Loucy (cell line): ENCODE data around the gene ZKSCAN3.

ENCODE experiments used
- H2AFZ ChIP-seq: fragments of 200-600 bp; sonication (generic); 2 replicates; pipeline ENCODE4 v1.6.0; 2016; ENCODE audit warnings: antibody characterized with exemption, mild to moderate bottlenecking, low read length, moderate library complexity
- H3F3A ChIP-seq: fragments of 200-600 bp; 2 replicates; pipeline ENCODE4 v1.6.0; 2016; ENCODE audit warnings: antibody characterized with exemption, low read depth, mild to moderate bottlenecking
- H3K27me3 ChIP-seq: fragments of 200-600 bp; sonication (generic); 2 replicates; pipeline ENCODE4 v1.6.1; 2014; ENCODE audit warnings: low read length, mild to moderate bottlenecking; ENCODE audit not compliant: insufficient read depth, poor library complexity, severe bottlenecking
- H3K36me3 ChIP-seq: fragments of 200-600 bp; sonication (generic); 2 replicates; pipeline ENCODE4 v1.6.1; 2016; ENCODE audit warnings: low read length; ENCODE audit not compliant: insufficient read depth
- H3K4me1 ChIP-seq: fragments of 200-600 bp; sonication (generic); 2 replicates; pipeline ENCODE4 v1.5.1; 2014; ENCODE audit warnings: low read length, mild to moderate bottlenecking; ENCODE audit not compliant: insufficient read depth, poor library complexity, severe bottlenecking
- H3K4me2 ChIP-seq: fragments of 200-600 bp; sonication (generic); 2 replicates; pipeline ENCODE4 v1.6.0; 2014; ENCODE audit warnings: antibody characterized with exemption, low read length, low read depth, mild to moderate bottlenecking; ENCODE audit not compliant: poor library complexity, severe bottlenecking
- H3K4me3 ChIP-seq: fragments of 200-600 bp; sonication (generic); 2 replicates; pipeline ENCODE4 v1.5.1; 2014; ENCODE audit warnings: low read length, mild to moderate bottlenecking, mixed read lengths; ENCODE audit not compliant: poor library complexity, severe bottlenecking
- H3K79me2 ChIP-seq: fragments of 200-600 bp; sonication (generic); 2 replicates; pipeline ENCODE4 v1.6.1; 2014; ENCODE audit warnings: low read length; ENCODE audit not compliant: insufficient read depth
- H3K9ac ChIP-seq: fragments of 200-600 bp; sonication (generic); 2 replicates; pipeline ENCODE4 v1.6.0; 2014; ENCODE audit warnings: mild to moderate bottlenecking, low read depth, low read length, moderate library complexity; ENCODE audit not compliant: poor library complexity, severe bottlenecking
- H3K9me2 ChIP-seq: fragments of 200-600 bp; sonication (generic); replicated peaks from 2 replicates; pipeline ENCODE4 v1.6.1; 2016; ENCODE audit warnings: low read depth, low read length, mixed read lengths
- H3K9me3 ChIP-seq: fragments of 200-600 bp; sonication (generic); 2 replicates; pipeline ENCODE4 v1.6.1; 2014; ENCODE audit warnings: mild to moderate bottlenecking, antibody characterized with exemption, low read length, low read depth; ENCODE audit not compliant: insufficient read depth
- H4K20me1 ChIP-seq: fragments of 200-600 bp; sonication (generic); 2 replicates; pipeline ENCODE4 v1.6.0; 2014; ENCODE audit warnings: antibody characterized with exemption, low read length, mild to moderate bottlenecking; ENCODE audit not compliant: insufficient read depth, poor library complexity, severe bottlenecking
- EZH2phosphoT487 ChIP-seq: fragments of 200-600 bp; IDR thresholded peaks from 2 replicates; pipeline ENCODE4 v1.6.1; 2018; ENCODE audit warnings: antibody characterized with exemption, mild to moderate bottlenecking, moderate library complexity, borderline replicate concordance
- TF ChIP-seq, protein P1 (sequence below): fragments of 200-600 bp; sonication (generic); conservative IDR thresholded peaks from 2 replicates; pipeline ENCODE4 v1.5.1; 2014; ENCODE audit warnings: mild to moderate bottlenecking, antibody characterized with exemption, low read length

Gene ZKSCAN3

DNA sequence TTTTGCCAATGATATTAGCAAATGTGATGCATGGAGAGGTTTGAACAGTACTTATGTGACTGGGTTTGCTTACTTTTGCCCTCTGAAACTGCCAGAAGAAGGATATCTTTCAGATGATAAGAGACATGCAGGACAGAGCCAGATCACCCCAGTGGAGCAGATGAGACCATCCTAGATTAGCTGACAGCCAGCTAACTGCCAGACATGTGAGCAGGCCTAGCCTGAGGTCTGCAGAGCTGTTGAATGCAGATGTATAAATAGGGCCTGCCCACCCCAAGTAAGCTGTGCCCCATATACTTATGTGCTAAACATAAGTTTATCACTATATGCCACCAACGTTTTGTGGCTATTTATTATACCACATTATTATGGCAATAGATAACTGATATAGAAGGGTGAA lies 19.7 kb upstream of the ZKSCAN3 start:
- Histone ChIP-seq H3K4me3 (no peak overlapping the region), H3K36me3 (0 out of 2 replicates have a peak, but pooled peaks cover 7% of the 10 kb centered on the region), H2AFZ (no peak overlapping the region), H4K20me1 (no peaks in the 10 kb centered on the region), H3K9me3 (peaks cover 19% of the 10 kb centered on the region; the same call in 1 of the 2 replicates), H3K4me2 (no peak overlapping the region), H3K4me1 (peaks cover 15% of the 10 kb centered on the region), H3F3A (no peaks in the 10 kb centered on the region), H3K27me3 (peaks cover 4% of the 10 kb centered on the region), H3K9me2 (no peaks in the 10 kb centered on the region), H3K9ac (no peak overlapping the region), H3K79me2 (peaks cover 3% of the 10 kb centered on the region; the same call in 1 of the 2 replicates)
- TF ChIP-seq, protein P1, sequence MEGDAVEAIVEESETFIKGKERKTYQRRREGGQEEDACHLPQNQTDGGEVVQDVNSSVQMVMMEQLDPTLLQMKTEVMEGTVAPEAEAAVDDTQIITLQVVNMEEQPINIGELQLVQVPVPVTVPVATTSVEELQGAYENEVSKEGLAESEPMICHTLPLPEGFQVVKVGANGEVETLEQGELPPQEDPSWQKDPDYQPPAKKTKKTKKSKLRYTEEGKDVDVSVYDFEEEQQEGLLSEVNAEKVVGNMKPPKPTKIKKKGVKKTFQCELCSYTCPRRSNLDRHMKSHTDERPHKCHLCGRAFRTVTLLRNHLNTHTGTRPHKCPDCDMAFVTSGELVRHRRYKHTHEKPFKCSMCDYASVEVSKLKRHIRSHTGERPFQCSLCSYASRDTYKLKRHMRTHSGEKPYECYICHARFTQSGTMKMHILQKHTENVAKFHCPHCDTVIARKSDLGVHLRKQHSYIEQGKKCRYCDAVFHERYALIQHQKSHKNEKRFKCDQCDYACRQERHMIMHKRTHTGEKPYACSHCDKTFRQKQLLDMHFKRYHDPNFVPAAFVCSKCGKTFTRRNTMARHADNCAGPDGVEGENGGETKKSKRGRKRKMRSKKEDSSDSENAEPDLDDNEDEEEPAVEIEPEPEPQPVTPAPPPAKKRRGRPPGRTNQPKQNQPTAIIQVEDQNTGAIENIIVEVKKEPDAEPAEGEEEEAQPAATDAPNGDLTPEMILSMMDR, result no peak
- no peak for TF ChIP-seq EZH2phosphoT487

DNA sequence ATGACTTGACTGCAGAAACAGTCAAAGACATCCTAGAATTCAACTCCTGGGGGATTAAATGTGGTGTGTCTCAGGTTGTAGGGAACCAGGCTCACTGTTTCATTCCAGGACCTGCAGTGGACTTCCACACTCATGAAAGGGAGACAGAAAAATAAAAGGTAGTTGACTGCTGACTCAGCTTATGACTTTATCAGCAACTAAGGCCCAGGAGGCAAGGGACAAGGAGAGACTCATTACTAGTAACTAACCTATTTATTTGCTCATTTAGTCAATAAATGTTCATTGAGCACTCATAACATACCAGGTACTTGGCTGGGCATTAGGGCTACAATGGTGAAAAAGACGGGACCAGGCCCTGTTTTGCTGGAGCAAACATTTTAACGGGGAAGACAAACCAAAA lies 16.7 kb upstream of the ZKSCAN3 start:
- Histone ChIP-seq H3K9ac (no peak overlapping the region), H2AFZ (no peak overlapping the region), H3K79me2 (peaks cover 16% of the 10 kb centered on the region), H3K9me3 (no peaks in the 10 kb centered on the region), H3F3A (peaks cover 2% of the 10 kb centered on the region; the same call in 1 of the 2 replicates), H3K4me2 (peak overlapping the region; percentile 99), H3K9me2 (no peaks in the 10 kb centered on the region), H3K27me3 (no peaks in the 10 kb centered on the region), H3K4me1 (peaks cover 32% of the 10 kb centered on the region), H3K36me3 (no peaks in the 10 kb centered on the region), H3K4me3 (no peak overlapping the region), H4K20me1 (no peaks in the 10 kb centered on the region)
- TF ChIP-seq, protein P1, result no peak
- TF ChIP-seq EZH2phosphoT487, result no peak

DNA sequence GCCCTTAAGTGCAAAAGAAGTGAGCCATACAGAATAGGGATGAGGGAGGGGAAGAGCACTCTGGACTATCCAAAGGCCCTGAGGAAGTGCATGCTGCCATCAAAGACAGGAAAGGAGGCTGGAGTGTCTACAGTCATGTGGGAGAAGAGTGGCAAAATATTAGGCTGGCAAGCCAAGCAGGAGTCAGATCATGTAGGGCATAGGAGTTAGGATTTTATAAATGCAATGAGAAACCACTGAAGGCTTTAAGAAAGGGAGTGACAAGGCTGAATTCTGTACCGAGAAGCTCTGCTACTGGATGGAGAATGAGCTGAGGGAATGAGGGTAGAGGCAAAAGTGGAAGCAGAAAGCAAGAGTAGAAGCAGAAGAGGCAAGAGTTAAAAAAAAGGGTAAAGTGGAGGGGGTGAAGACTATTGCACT lies 16.1 kb upstream of the ZKSCAN3 start:
- Histone ChIP-seq H3K9me3 (no peaks in the 10 kb centered on the region), H4K20me1 (no peaks in the 10 kb centered on the region), H3K4me2 (peak overlapping the region; percentile 99), H3F3A (peaks cover 2% of the 10 kb centered on the region; the same call in 1 of the 2 replicates), H3K4me1 (peaks cover 32% of the 10 kb centered on the region), H3K9ac (no peak overlapping the region), H3K36me3 (no peaks in the 10 kb centered on the region), H3K79me2 (peaks cover 16% of the 10 kb centered on the region), H3K9me2 (no peaks in the 10 kb centered on the region), H3K27me3 (no peaks in the 10 kb centered on the region), H2AFZ (no peak overlapping the region), H3K4me3 (no peak overlapping the region)
- TF ChIP-seq, protein P1, result no peak
- no peak for TF ChIP-seq EZH2phosphoT487
